K562 (cell line): ENCODE results near the gene PROK1. TPM values are rescaled to one million over a fixed set of nuclear protein-coding genes. Genes with fewer than 3 reads are reported as not detected.

Experiments
- ATAC-seq: fragments of 200-7000 bp; cut with Tn5 transposase; 3 replicates; pipeline ENCODE4 v1.9.1; 2020; ENCODE audit warnings: moderate library complexity
- BruUV-seq: library from RNA; stranded (reverse); fragments of 400-500 nt; replicated peaks from 2 replicates; lab custom pipeline; 2021; lab: Mats Ljungman, UMichigan
- CTCF ChIA-PET: fragments of 300-600 bp; formaldehyde crosslinking; extraction: SDS; loops from one replicate; lab custom pipeline; 2021; ENCODE audit warnings: low intra/inter-chr PET ratio; lab: Yijun Ruan, JAX
- POLR2A ChIA-PET: fragments of 300-600, 350-650 bp; sonication (Branson Sonifier 250); formaldehyde crosslinking; extraction: SDS; loops from one replicate; lab custom pipeline; 2021; ENCODE audit warnings: antibody characterized with exemption, inconsistent platforms; lab: Yijun Ruan, JAX
- DNase-seq, 4 experiments: peaks; one replicate each; pipeline versions ENCODE4 v3.0.0 to v3.0.0-alpha.2; 2011 to 2018; ENCODE audit warnings: low spot score in 3 of 4, mixed read lengths in 3 of 4; ENCODE audit errors: extremely low read depth in 1 of 4
- FAIRE-seq: peaks from 2 replicates; lab custom pipeline; 2011; peaks lifted over from hg19 to GRCh38; lab: Jason Lieb, UNC
- H2AFZ ChIP-seq: 2 replicates; pipeline ENCODE4 v1.6.0; 2011; ENCODE audit warnings: low read depth, low read length, control low read depth, inconsistent platforms
- H3K27ac ChIP-seq: fragments of 200-600 bp; 3 replicates; pipeline ENCODE4 v1.8.0; 2011; ENCODE audit warnings: low read depth, mild to moderate bottlenecking, control low read depth, inconsistent platforms, low read length, moderate library complexity, mixed read lengths; ENCODE audit errors: extremely low read depth
- H3K27me3 ChIP-seq, 2 experiments: fragments of 300-600 bp in 1 of 2; 2 replicates in 1 of 2; 3 replicates in 1 of 2; pipeline versions ENCODE4 v1.6.0 to v1.8.0; 2011; ENCODE audit warnings: inconsistent platforms in 2 of 2, low read length in 2 of 2, mild to moderate bottlenecking in 1 of 2, mixed read lengths in 1 of 2, moderate library complexity in 1 of 2; ENCODE audit not compliant: control insufficient read depth in 2 of 2, insufficient read depth in 2 of 2
- H3K36me3 ChIP-seq: fragments of 300-600 bp; 3 replicates; pipeline ENCODE4 v1.8.0; 2011; ENCODE audit warnings: mild to moderate bottlenecking, low read length, inconsistent platforms; ENCODE audit not compliant: control insufficient read depth, insufficient read depth
- H3K4me1 ChIP-seq, 2 experiments: fragments of 200-600 bp in 1 of 2; replicated peaks in 1 of 2; 2 replicates in 1 of 2; 3 replicates in 1 of 2; pipeline versions ENCODE4 v1.5.1 to v1.8.0; 2011; ENCODE audit warnings: inconsistent platforms in 2 of 2, low read length in 2 of 2, mild to moderate bottlenecking in 1 of 2, mixed read lengths in 1 of 2, moderate library complexity in 1 of 2; ENCODE audit not compliant: control insufficient read depth in 2 of 2, insufficient read depth in 2 of 2
- H3K4me2 ChIP-seq: 2 replicates; pipeline ENCODE4 v1.6.1; 2011; ENCODE audit warnings: low read length, control low read depth, inconsistent platforms, mixed read lengths; ENCODE audit not compliant: insufficient read depth
- H3K4me3 ChIP-seq: fragments of 200-600 bp; sonication (generic), shearing (Covaris generic); 2 replicates; pipeline ENCODE4 v1.5.1; 2016; ENCODE audit warnings: control low read depth, inconsistent platforms
- H3K79me2 ChIP-seq: fragments of 200-600 bp; 3 replicates; pipeline ENCODE4 v1.8.0; 2011; ENCODE audit warnings: low read length, inconsistent platforms; ENCODE audit not compliant: control insufficient read depth, insufficient read depth
- H3K9ac ChIP-seq, 2 experiments: 2 replicates each; pipeline versions ENCODE4 v1.6.0 to v1.6.1; 2011; ENCODE audit warnings: low read depth in 2 of 2, low read length in 2 of 2, control low read depth in 1 of 2, inconsistent platforms in 1 of 2, mild to moderate bottlenecking in 1 of 2, mixed read lengths in 1 of 2; ENCODE audit not compliant: insufficient read depth in 1 of 2
- H3K9me1 ChIP-seq: one replicate; pipeline ENCODE4 v1.6.0; 2011; ENCODE audit warnings: inconsistent platforms, mild to moderate bottlenecking, low read length, moderate library complexity; ENCODE audit not compliant: control insufficient read depth, insufficient read depth
- H3K9me3 ChIP-seq: replicated peaks from 2 replicates; pipeline ENCODE4 v1.5.1; 2011; ENCODE audit warnings: low read depth, low read length, inconsistent platforms; ENCODE audit not compliant: control insufficient read depth, insufficient read depth
- H4K20me1 ChIP-seq: replicated peaks from 2 replicates; pipeline ENCODE4 v1.6.1; 2011; ENCODE audit warnings: low read length, inconsistent platforms, mixed read lengths; ENCODE audit not compliant: control insufficient read depth, insufficient read depth
- E2F8 ChIP-seq: fragments of 450-650 bp; IDR thresholded peaks from 2 replicates; pipeline ENCODE4 v1.7.1; 2018; ENCODE audit warnings: mild to moderate bottlenecking, low read depth; ENCODE audit not compliant: partially characterized antibody
- EWSR1 ChIP-seq: fragments of 450-650 bp; IDR thresholded peaks from 2 replicates; pipeline ENCODE4 v1.6.1; 2018; ENCODE audit warnings: borderline replicate concordance, mild to moderate bottlenecking, low read depth, moderate library complexity; ENCODE audit not compliant: partially characterized antibody
- HLTF ChIP-seq: fragments of 450-650 bp; IDR thresholded peaks from 2 replicates; pipeline ENCODE4 v1.6.1; 2016
- NONO ChIP-seq, 2 experiments: fragments of 200-400 bp in 1 of 2; fragments of 450-650 bp in 1 of 2; formaldehyde crosslinking in 1 of 2; IDR thresholded peaks; 2 replicates each; pipeline ENCODE4 v1.6.1; 2017; ENCODE audit warnings: low read depth in 2 of 2, mild to moderate bottlenecking in 2 of 2, moderate library complexity in 2 of 2, low read length in 1 of 2
- RBM15 ChIP-seq: fragments of 200-400 bp; formaldehyde crosslinking; IDR thresholded peaks from 2 replicates; pipeline ENCODE4 v1.6.1; 2018; ENCODE audit warnings: mild to moderate bottlenecking, low read length, moderate library complexity; ENCODE audit not compliant: insufficient read depth
- ZNF146 ChIP-seq: IDR thresholded peaks from one replicate; pipeline ENCODE4 v1.6.1; 2018; ENCODE audit warnings: missing compliant biosample characterization; ENCODE audit not compliant: unreplicated experiment
- WGBS: fragments of 100-300 bp; shearing (Covaris generic); methylation state at CpG from one replicate; pipeline ENCODE4 v1.1.6; 2016; ENCODE audit warnings: low coverage, mixed read lengths; ENCODE audit not compliant: insufficient coverage; ENCODE audit errors: missing lambda C conversion rate; 5-methylcytosine and 5-hydroxymethylcytosine counted together
- in situ Hi-C: fragments of 300-500 bp; cut with MboI; formaldehyde crosslinking; loops from 4 replicates; pipeline ENCODE4 v1.15.0; 2018; ENCODE audit warnings: inconsistent platforms, mixed read lengths
- intact Hi-C: fragments of 100-400 bp; cut with micrococcal nuclease; formaldehyde crosslinking; loops from 2 replicates; pipeline ENCODE4 v1.14.2; 2022
- polyA plus RNA-seq, 8 experiments: library from polyadenylated mRNA; depleted of rRNA in 4 of 8; stranded (reverse) in 5 of 8; unstranded in 3 of 8; fragments of >200 nt; fragmentation: Nextera tagmentation in 2 of 8; fragmentation: Illumina TruSeq in 1 of 8; extraction: Ambion mirVana in 2 of 8; extraction: Trizol in 1 of 8; gene quantifications; 2 replicates each; pipeline versions ENCODE4 v1.2.1 to v1.2.3, GENCODE V29; 2011 to 2014; ENCODE audit warnings: inconsistent platforms in 1 of 8, missing spikeins in 1 of 8
- total RNA-seq, 7 experiments: library from RNA; depleted of rRNA in 6 of 7; stranded (reverse); fragments of >200 nt in 6 of 7; fragmentation: Illumina TruSeq in 2 of 7; extraction: Trizol in 2 of 7; gene quantifications; 2 replicates each; pipeline versions ENCODE4 v1.2.1 to v1.2.3, GENCODE V29; 2011 to 2021; ENCODE audit warnings: low replicate concordance in 1 of 7
- TF ChIP-seq, protein P1 (sequence below): fragments of 250-450 bp; sonication (Bioruptor Pico); IDR thresholded peaks from 2 replicates; pipeline ENCODE4 v1.4.0; 2020; ENCODE audit warnings: borderline replicate concordance

The PROK1 gene
- total and polyA plus RNA-seq, 9 of the 15 experiments (the other 6 are each of a cell fraction or from before 2014, with no cell fraction given) = 0.15 TPM; not detected in 8

DNA sequence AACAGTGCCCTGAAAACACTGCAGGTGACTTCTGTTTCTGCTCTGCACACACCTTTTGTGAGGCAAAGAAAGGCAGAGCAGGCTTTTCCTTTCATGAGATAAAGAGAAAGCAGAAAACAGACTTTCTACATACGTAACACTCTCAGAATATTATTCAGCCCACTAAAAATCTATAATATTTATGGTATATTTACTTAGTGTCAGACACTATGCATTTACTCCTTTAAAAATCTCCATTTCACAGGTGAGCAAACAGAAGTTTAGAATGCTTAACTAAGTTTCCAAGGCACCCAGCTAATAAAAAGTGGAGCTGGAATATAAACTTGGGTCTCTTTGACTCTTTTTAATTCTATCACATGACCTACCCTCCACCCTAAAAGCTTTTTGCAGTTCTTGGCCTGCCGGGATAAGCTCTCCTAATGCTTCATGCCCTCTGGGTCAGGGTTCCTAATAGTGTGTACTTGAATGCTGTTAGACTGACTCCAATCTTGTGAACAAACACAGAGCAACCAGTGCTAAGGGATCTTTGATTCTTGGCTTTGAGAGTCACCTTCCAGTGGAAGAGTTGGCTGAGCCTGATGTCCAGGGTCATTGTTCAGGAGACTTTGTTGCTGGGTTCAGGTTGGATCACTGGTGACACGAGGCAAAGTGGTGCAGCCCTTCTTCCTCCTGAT lies 27.2 kb downstream of the PROK1 start:
- peaks cover 10% of the 10 kb centered on the region; the same call in 1 of the 2 replicates for H4K20me1 ChIP-seq
- no peaks in the 10 kb centered on the region for H3K9me3 ChIP-seq
- CTCF ChIA-PET = no interaction called here
- no peak overlapping the region for H3K4me2 ChIP-seq
- no peak for FAIRE-seq
- peaks cover 3% of the 10 kb centered on the region for H3K9me1 ChIP-seq
- no peak overlapping the region for H3K27ac ChIP-seq
- H3K36me3 ChIP-seq = no peaks in the 10 kb centered on the region
- ATAC-seq = no peak
- no peak overlapping the region for H3K4me3 ChIP-seq
- in situ Hi-C loops (no loop called here), intact Hi-C loops (no loop called here)
- peaks cover 8 to 44% of the 10 kb centered on the region in 2 experiments for H3K27me3 ChIP-seq
- TF ChIP-seq HLTF = no peak
- TF ChIP-seq EWSR1 = no peak
- no peak overlapping the region for H3K9ac ChIP-seq
- 3% methylated on average over 3 of the region's 3 CpGs for WGBS
- no peak for DNase-seq
- peaks cover 0 to 3% of the 10 kb centered on the region in 2 experiments; a peak in 4 of 5 replicates for H3K4me1 ChIP-seq
- H3K79me2 ChIP-seq = no peaks in the 10 kb centered on the region
- BruUV-seq = no TSS peak
- no peak overlapping the region for H2AFZ ChIP-seq
- POLR2A ChIA-PET = interaction anchor here (0.6 kb wide), 2 partner anchors 46 to 173 kb away, joined by 3 read pairs; no protein-coding TSS in a partner anchor

DNA sequence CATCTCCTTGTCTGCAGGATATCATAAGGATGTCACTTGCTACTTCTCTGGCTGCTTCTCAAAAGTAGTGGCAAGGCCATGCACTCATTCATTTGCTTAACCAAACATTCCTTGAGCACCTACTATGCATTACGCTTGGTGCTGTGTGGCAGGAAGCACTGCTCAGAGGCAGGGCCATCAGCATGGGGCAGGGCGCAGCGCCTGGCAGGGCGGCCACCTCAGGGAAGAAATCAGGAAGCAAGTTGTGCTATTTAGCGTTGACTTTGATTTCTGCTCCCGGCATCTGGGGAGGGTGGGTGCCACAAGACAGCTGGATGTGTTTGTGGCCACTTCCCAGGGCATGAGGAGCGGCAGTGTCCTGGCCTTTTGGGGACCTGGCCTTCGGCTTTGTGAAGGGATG lies 27.9 kb downstream of the PROK1 start:
- intact Hi-C loops = no loop called here
- peaks cover 0 to 7% of the 10 kb centered on the region in 2 experiments; a peak in 4 of 5 replicates for H3K4me1 ChIP-seq
- H3K9ac ChIP-seq = no peak overlapping the region
- TF ChIP-seq E2F8 (no peak), NONO (IDR thresholded peaks at IDR 0.05; ENCODE audit: low read depth in 2 of 2, low read length in 1 of 2) (no peak), ZNF146 (CRISPR knock-in tag) (no peak), RBM15 (no peak)
- TF ChIP-seq, protein P1, sequence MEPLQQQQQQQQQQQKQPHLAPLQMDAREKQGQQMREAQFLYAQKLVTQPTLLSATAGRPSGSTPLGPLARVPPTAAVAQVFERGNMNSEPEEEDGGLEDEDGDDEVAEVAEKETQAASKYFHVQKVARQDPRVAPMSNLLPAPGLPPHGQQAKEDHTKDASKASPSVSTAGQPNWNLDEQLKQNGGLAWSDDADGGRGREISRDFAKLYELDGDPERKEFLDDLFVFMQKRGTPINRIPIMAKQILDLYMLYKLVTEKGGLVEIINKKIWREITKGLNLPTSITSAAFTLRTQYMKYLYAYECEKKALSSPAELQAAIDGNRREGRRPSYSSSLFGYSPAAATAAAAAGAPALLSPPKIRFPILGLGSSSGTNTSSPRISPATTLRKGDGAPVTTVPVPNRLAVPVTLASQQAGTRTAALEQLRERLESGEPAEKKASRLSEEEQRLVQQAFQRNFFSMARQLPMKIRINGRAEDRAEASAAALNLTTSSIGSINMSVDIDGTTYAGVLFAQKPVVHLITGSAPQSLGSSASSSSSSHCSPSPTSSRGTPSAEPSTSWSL (CRISPR knock-in tag) = no peak

More for the DNA sequence above, 27.9 kb downstream of the PROK1 start:
- ChIA-PET CTCF (no interaction called here), POLR2A (interaction anchor here (0.7 kb wide), 1 partner anchor 18 kb away, joined by 3 read pairs; no protein-coding TSS in a partner anchor)
- Histone ChIP-seq H3K27ac (no peak overlapping the region), H4K20me1 (peaks cover 10% of the 10 kb centered on the region; the same call in 1 of the 2 replicates), H3K36me3 (no peaks in the 10 kb centered on the region), H3K4me3 (no peak overlapping the region), H3K9me3 (no peaks in the 10 kb centered on the region), H2AFZ (no peak overlapping the region), H3K27me3 (peaks cover 9 to 52% of the 10 kb centered on the region in 2 experiments), H3K9me1 (peaks cover 3% of the 10 kb centered on the region), H3K79me2 (no peaks in the 10 kb centered on the region), H3K4me2 (no peak overlapping the region)
- ATAC-seq (no peak), FAIRE-seq (no peak), DNase-seq (no peak)
- no TSS peak for BruUV-seq
- WGBS = 5% methylated on average over 8 of the region's 8 CpGs
- in situ Hi-C loops = no loop called here
